Measurements from ENCODE around the gene SLC23A2.

DNA sequence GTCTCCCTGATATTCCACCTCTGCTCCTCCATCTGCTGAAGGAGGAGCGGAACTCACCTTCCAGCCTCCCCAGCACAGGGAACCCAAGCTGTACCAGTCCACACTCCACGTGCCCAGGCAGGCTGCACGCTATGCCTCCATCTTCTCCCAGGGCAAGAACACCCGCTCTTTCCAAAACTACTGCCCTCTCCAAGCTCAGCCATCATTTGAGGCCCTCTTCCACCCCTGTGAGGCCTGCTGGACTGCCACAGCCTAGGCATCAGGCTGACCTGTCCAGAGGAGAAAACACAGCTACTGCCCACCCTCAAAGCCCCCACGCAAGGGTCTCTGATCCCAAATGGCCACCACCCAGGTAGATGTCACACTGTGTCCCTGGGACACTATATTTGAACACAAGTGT lies 179.7 kb downstream of the SLC23A2 start:
- TF ChIP-seq SUZ12 (IDR thresholded peaks at IDR 0.05; ENCODE audit: extremely low read depth, insufficient read depth, insufficient read length) (no peak), YY1 (IDR thresholded peaks at IDR 0.05; ENCODE audit: insufficient read depth, insufficient read length) (no peak)

All from NT2/D1 (cell line).